PFSK-1 (cell line): Measurements from ENCODE around the gene COL21A1.

ENCODE experiments used
- FOXP2 ChIP-seq: optimal IDR thresholded peaks from 2 replicates; pipeline ENCODE3; 2011; ENCODE audit warnings: borderline replicate concordance, control low read depth, inconsistent platforms; ENCODE audit not compliant: insufficient read depth; ENCODE audit errors: extremely low read length, extremely low read depth
- POLR2AphosphoS5 ChIP-seq: IDR thresholded peaks from 2 replicates; pipeline ENCODE4 v1.6.1; 2012; ENCODE audit warnings: low read depth, mild to moderate bottlenecking, control low read depth, low read length, moderate library complexity
- REST ChIP-seq, 2 experiments: IDR thresholded peaks; 2 replicates each; pipeline versions ENCODE4 v1.6.1 to v1.8.0; 2011 to 2012; ENCODE audit warnings: low read depth in 2 of 2, low read length in 2 of 2, control low read depth in 1 of 2, inconsistent platforms in 1 of 2, mild to moderate bottlenecking in 1 of 2, moderate library complexity in 1 of 2; ENCODE audit not compliant: insufficient read depth in 1 of 2
- SIN3A ChIP-seq: IDR thresholded peaks from 2 replicates; pipeline ENCODE4 v1.6.1; 2012; ENCODE audit warnings: mild to moderate bottlenecking, low read length, moderate library complexity, borderline replicate concordance; ENCODE audit not compliant: insufficient read depth
- TAF1 ChIP-seq: IDR thresholded peaks from 2 replicates; pipeline ENCODE4 v1.6.1; 2012; ENCODE audit warnings: low read length, control low read depth, borderline replicate concordance; ENCODE audit not compliant: insufficient read depth

Gene COL21A1

GRCh38 chr6:56211724-56212123 is 35.7 kb downstream of the COL21A1 start:
- TF ChIP-seq FOXP2, result no peak
- TF ChIP-seq TAF1, result no peak
- TF ChIP-seq REST (IDR thresholded peaks at IDR 0.05; ENCODE audit: insufficient read depth in 1 of 2, low read depth in 2 of 2, low read length in 2 of 2), result no peak
- no peak for TF ChIP-seq POLR2AphosphoS5
- TF ChIP-seq SIN3A, result no peak

- no peak for TF ChIP-seq TAF1
- TF ChIP-seq POLR2AphosphoS5, result no peak
- TF ChIP-seq SIN3A, result no peak
- TF ChIP-seq REST (IDR thresholded peaks at IDR 0.05; ENCODE audit: insufficient read depth in 1 of 2, low read depth in 2 of 2, low read length in 2 of 2), result no peak
- TF ChIP-seq FOXP2, result no peak
These were observed 43.2 kb downstream of the COL21A1 start for GRCh38 chr6:56204134-56204533.

- TF ChIP-seq SIN3A (no peak), REST (IDR thresholded peaks at IDR 0.05; ENCODE audit: insufficient read depth in 1 of 2, low read depth in 2 of 2, low read length in 2 of 2) (no peak), POLR2AphosphoS5 (no peak), TAF1 (no peak), FOXP2 (no peak)
These were observed 47.4 kb downstream of the COL21A1 start for GRCh38 chr6:56199956-56200355.

GRCh38 chr6:56193846-56194245 is 53.5 kb downstream of the COL21A1 start:
- TF ChIP-seq REST (IDR thresholded peaks at IDR 0.05; ENCODE audit: insufficient read depth in 1 of 2, low read depth in 2 of 2, low read length in 2 of 2) (no peak), SIN3A (no peak), TAF1 (no peak), POLR2AphosphoS5 (no peak), FOXP2 (no peak)

- TF ChIP-seq FOXP2, result no peak
- TF ChIP-seq REST (IDR thresholded peaks at IDR 0.05; ENCODE audit: insufficient read depth in 1 of 2, low read depth in 2 of 2, low read length in 2 of 2), result no peak
- no peak for TF ChIP-seq SIN3A
- no peak for TF ChIP-seq POLR2AphosphoS5
- no peak for TF ChIP-seq TAF1
These were observed 59.0 kb downstream of the COL21A1 start for GRCh38 chr6:56188429-56188828.
